Stimulated activated CD8-positive, alpha-beta memory T cell treated with anti-CD3 and anti-CD28 coated beads, Interleukin-4, amount 100 ng/mL, for 24 hours (primary cell): ENCODE measurements around the gene MID1IP1.

Experiments
- DNase-seq: peaks from one replicate; pipeline ENCODE4 v3.0.0-alpha.2; 2020; ENCODE audit warnings: low read depth

MID1IP1 gene

GRCh38 chrX:38800981-38801845 lies at the start of gene MID1IP1:
TSS of gene MID1IP1 (plus strand) at chrX:38801459. CDS start at chrX:38804947, 3,488 bp downstream.
- DNase-seq = no peak

DNA sequence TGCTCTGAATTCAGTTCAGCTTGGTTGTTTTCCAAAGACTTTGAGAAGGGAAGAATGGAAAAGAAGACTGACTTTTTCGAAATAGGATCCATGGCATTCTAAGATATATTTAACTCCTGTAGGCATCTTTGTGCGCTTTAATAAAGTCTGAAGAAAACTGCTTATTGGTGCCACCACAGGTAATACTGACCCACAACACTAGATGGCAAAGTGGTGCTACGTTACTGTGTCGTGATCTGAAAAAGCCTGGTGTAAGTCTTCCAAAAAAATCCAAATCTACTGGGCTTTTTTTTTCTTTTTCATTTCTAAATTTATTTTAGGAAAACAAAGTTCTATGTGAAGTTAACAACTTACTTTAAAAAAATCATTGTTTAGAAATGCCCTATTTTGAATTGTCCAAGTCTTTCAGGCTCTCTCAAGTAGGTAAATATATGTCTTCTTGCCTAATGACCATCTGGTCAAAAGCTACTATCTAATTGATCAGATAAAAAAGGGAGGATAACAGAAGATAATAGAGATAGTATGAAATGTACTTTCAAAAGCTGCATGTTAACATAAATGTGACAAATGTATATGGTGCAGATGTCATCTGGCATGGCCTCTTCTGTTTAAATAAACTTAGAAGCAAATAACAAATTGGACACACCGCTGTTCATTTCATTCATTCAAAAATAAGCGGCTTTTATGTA lies 47.0 kb upstream of the MID1IP1 start:
- DNase-seq = no peak

- DNase-seq = no peak
These were observed 46.2 kb upstream of the MID1IP1 start for GRCh38 chrX:38754818-38755718.

- DNase-seq = no peak
These were observed 40.4 kb upstream of the MID1IP1 start for GRCh38 chrX:38760883-38761282.

DNA sequence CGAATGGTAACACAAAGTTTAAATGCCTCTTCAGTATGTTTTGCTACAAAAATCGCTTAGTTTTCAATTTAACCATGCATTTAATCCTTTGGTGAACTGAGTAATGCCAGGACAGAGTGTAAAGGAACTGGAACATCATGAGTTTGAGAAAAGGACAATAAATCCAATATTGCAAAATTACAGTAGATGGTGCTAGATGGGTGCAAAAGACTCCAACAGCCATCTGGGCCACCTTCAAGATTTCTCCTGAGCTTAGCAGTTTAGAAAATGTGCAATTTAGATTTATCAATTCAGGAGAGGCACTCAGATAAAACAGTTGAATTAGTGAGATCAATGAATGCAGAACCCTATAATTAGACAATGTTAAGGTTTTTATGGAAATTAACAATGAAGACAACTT lies 33.2 kb upstream of the MID1IP1 start:
- DNase-seq = no peak

DNA sequence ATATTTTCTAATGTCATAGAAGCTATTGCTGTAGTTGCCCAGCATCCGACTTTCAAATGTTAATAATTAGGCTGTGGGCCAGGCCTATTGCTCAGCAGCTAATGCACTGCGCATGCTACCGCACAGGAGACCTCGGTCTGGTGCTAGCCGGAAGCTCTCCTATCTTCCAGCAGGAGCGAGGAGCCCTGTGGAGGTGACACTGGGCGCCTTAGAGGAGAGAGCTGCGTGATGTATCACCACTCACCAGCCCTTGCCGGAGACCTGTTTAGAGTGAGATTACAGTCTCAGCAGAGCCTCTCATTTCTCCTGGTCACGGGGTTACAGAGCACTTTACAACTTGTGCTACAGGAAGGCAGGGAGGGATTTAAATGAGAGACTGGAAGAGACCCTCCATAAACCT lies 31.1 kb upstream of the MID1IP1 start:
- no peak for DNase-seq

DNA sequence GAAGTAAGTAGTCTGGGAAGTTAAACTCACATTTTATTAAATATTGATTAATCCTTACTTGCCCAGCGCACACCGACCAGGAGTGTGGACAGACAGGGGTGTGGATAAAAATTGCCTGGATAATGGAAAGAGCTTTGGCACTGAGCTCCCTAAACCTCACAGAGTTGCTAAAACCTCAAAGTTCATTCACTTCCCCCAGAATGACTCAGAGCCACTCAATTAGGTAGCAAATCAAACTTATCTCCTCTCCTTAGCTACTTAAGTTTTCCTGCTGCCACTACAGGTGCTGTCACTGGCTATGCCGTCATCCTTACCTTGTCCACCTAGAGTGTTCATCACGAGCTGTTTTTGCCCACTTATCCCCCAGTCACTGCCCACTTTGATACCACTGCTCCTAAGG lies 27.0 kb upstream of the MID1IP1 start:
- no peak for DNase-seq

GRCh38 chrX:38796946-38797345 lies 4.3 kb upstream of the MID1IP1 start:
- DNase-seq = no peak

DNA sequence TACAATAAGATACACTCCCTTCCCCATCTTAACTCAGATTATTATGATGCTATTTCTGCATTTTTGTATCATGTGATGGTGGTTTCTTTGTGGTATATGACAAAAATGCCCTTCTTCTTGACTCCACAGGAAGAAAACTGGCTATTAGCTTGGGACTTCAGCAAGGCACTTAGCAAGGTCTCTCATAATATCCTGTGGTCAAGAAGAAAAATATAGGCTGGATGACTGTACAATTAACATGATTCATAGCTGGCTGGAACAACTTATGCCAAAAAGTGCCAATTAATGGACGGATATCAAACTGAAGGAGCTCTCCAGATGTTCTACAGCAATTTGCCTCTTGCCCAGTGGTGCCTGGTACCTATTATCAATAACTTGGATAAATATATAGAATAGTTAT lies 2.3 kb upstream of the MID1IP1 start:
- DNase-seq = no peak

DNA sequence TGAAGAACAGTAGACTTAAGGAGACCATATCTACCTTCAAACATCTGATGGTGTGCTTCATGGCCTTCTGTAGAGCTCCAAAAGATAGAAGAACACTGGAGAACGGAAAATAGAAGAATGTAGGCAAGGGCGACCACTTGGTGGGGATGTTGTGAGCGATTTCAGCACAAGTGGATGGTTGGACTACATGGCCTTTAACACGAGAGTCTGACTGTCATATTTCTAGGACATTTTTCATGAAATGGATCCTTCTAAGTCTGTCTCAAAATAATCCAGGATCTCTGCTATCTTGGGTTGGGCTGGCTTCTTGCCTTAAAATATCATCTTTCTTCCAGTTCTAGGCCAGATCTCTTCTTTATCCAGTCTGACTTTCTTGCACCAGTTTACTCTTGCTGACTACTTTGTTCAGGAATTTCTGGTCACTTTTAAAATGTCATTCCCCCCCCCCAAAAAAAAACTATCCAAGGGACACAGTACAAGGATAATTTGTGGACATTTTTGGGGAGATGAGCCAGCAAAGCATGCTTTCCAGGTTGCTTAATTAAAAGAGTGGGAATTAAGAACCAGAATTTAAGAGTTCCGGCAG lies 1.2 kb upstream of the MID1IP1 start:
- DNase-seq = no peak

DNA sequence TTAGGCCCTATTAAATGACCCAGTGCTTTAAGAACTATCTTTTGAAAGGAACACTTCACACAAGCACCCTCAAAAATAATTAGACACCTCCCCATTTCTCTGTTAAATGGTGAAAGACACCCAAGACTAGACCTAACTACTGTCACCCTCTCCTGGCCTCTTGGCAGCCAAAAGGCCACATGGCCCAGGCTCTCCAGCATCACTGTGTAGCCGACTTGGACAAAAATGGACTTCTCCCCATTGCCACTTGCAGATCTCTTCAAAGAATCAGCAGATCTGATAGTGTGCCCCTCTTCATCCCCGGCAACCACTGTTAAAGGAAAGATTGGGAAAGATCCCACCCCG lies 2.0 kb downstream of the MID1IP1 start:
- no peak for DNase-seq

DNA sequence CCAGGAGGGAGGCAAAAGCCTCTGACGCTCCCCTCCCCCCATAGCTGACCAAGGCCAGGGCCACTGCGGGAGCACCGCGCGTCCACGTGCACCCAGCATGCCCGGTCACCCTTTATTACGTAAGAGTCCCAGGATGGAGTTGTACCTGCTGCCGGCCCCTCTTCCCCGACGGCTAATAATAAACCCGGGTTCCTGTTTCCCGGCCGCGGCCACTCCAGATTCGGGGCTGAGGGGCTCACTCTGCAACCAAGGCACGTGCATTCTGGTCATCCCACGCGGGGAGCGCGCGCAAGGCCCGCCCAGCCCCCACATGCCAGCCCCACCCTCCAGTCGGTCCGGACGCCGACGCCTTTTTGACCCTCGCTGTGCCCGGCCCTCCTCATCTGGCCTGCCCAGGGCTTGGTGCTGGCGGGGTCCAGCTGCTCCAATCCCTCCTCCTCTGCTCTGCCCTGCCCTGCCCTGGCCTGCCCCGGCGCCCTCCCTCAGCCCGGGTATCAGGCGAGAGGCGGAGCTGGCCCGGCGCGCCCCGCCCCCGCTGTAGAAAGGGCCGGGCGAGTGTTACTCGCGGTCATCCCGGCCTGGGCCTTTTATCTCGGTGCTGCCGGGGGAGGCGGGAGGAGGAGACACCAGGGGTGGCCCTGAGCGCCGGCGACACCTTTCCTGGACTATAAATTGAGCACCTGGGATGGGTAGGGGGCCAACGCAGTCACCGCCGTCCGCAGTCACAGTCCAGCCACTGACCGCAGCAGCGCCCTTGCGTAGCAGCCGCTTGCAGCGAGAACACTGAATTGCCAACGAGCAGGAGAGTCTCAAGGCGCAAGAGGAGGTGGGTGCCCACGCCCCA lies 2.6 kb downstream of the MID1IP1 start:
- DNase-seq = no peak

GRCh38 chrX:38804432-38804681 lies 3.1 kb downstream of the MID1IP1 start:
- no peak for DNase-seq

DNA sequence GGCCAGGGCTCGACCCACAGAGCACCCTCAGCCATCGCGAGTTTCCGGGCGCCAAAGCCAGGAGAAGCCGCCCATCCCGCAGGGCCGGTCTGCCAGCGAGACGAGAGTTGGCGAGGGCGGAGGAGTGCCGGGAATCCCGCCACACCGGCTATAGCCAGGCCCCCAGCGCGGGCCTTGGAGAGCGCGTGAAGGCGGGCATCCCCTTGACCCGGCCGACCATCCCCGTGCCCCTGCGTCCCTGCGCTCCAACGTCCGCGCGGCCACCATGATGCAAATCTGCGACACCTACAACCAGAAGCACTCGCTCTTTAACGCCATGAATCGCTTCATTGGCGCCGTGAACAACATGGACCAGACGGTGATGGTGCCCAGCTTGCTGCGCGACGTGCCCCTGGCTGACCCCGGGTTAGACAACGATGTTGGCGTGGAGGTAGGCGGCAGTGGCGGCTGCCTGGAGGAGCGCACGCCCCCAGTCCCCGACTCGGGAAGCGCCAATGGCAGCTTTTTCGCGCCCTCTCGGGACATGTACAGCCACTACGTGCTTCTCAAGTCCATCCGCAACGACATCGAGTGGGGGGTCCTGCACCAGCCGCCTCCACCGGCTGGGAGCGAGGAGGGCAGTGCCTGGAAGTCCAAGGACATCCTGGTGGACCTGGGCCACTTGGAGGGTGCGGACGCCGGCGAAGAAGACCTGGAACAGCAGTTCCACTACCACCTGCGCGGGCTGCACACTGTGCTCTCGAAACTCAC lies 3.6 kb downstream of the MID1IP1 start:
- DNase-seq = no peak

- no peak for DNase-seq
These were observed 4.5 kb downstream of the MID1IP1 start for GRCh38 chrX:38805432-38806389.

- DNase-seq = no peak
These were observed 5.8 kb downstream of the MID1IP1 start for GRCh38 chrX:38806875-38807621.

GRCh38 chrX:38807873-38808272 lies 6.6 kb downstream of the MID1IP1 start:
- no peak for DNase-seq

DNA sequence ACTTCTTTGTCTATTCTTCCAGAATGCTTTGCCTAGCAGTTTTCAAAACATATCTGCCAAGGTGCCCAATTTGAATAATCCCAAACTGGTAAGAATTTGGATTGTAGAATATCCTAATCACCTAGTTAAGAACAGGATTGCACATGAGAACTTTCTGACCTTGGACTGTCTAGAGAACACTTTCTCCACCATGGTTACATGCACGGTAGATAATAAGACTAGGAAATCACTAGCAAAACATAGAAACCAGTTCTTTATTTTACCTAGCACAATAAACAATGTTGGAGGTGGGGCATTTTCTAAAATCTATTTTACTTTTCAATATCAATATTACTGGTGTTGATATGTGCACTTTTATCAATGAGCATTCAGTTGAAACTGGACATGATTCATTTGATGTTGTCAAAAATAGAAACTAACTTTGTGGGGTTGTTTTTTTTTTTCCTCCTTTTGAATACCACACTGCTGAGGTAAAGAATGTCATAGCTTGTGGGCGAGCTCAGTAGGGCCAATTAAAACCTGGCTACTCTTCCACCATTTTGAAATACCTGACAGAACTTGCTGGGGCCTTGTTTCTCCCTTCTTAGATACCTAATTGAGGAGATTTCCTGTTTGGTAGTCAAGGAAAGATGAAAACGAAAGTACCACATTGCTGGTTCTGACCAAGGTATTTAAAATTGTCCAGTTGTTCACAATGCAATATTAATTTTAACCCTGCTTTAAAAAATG lies 10.4 kb downstream of the MID1IP1 start:
- no peak for DNase-seq
